Stomach (tissue), 4 donors: ENCODE measurements around the gene SERPINB2.

Experiments
- CTCF ChIP-seq, 7 experiments: fragments of 450-650 bp in 4 of 7; fragments of 200-600 bp in 3 of 7; sonication (generic) in 3 of 7; IDR thresholded peaks; one replicate each; pipeline ENCODE4 v1.5.1; 2016 to 2019; ENCODE audit warnings: antibody characterized with exemption in 7 of 7, control low read depth in 2 of 7, mild to moderate bottlenecking in 1 of 7
- POLR2AphosphoS5 ChIP-seq, 3 donors: sonication (generic); formaldehyde crosslinking; IDR thresholded peaks; one replicate each; pipeline ENCODE4 v1.6.1; 2016; ENCODE audit warnings: antibody characterized with exemption in 3 of 3

DNA sequence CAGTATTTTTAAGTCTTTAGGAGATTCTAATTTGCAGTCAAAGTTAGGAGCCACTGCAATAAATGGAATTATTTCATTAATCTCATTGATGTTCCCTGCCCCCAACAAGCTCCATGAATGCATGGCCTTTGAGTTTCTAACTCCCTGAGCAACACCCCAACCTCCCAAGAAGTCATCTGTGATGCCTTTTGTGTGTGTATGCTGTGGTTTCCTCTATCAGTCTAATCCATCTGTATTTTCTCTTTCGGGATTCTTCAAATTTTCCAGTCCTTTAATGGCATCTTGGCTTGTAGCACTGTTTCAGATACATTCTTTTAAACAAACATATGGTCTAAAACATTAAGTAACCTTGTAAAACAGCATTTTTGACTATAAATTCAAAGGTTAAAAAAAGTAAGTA lies 37.0 kb downstream of the SERPINB2 start:
- TF ChIP-seq CTCF (IDR thresholded peaks at IDR 0.05): no peak
- TF ChIP-seq POLR2AphosphoS5 (IDR thresholded peaks at IDR 0.05): no peak
